ENCODE data around the gene DHX58. TPM values are rescaled to one million over a fixed set of nuclear protein-coding genes. Genes with fewer than 3 reads are reported as not detected.

Gene DHX58
- total and polyA plus RNA-seq, 10 donors, result 20.9 to 41.2 (median 25.8) TPM

DNA sequence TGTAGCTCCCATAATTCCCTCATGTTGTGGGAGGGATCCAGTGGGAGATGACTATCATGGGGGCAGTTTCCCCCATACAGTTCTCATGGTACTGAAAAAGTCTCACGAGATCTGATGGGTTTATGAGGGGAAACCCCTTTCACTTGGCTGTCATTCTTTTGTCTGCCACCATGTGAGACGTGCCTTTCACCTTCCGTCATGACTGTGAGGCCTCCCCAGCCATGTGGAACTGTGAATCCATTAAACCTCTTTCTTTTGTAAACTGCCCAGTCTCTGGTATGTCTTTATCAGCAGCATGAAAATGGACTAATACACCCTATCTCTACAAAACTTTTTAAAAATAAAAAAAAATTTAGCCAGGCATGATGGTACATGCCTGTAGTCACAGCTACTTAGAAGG is 55.9 kb downstream of the DHX58 start:
- H3K4me1 ChIP-seq, result no peaks in the 10 kb centered on the region
- H3K9me3 ChIP-seq, result peaks cover 0 to 4% (median 0%) of the 10 kb centered on the region in 8 donors
- H3K27ac ChIP-seq, result no peak overlapping the region
- H3K36me3 ChIP-seq, result no peaks in the 10 kb centered on the region
- DNase-seq, result no peak
- TF ChIP-seq, protein P1, sequence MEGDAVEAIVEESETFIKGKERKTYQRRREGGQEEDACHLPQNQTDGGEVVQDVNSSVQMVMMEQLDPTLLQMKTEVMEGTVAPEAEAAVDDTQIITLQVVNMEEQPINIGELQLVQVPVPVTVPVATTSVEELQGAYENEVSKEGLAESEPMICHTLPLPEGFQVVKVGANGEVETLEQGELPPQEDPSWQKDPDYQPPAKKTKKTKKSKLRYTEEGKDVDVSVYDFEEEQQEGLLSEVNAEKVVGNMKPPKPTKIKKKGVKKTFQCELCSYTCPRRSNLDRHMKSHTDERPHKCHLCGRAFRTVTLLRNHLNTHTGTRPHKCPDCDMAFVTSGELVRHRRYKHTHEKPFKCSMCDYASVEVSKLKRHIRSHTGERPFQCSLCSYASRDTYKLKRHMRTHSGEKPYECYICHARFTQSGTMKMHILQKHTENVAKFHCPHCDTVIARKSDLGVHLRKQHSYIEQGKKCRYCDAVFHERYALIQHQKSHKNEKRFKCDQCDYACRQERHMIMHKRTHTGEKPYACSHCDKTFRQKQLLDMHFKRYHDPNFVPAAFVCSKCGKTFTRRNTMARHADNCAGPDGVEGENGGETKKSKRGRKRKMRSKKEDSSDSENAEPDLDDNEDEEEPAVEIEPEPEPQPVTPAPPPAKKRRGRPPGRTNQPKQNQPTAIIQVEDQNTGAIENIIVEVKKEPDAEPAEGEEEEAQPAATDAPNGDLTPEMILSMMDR (IDR thresholded peaks at IDR 0.05 in 8 of 11, conservative IDR thresholded peaks at IDR 0.05 in 3 of 11), result no peak
- no peak for TF ChIP-seq POLR2AphosphoS5 (IDR thresholded peaks at IDR 0.05)
- intact Hi-C loops (cut with DNase I; ENCODE audit: low total_unique reads), result no loop called here
- 59 to 70% (median 67%) methylated on average over 3 of the region's 3 CpGs for WGBS, 5 donors
- H3K4me3 ChIP-seq, result no peak overlapping the region
- H3K27me3 ChIP-seq (replicated peaks in 1 of 7), result peaks cover 0 to 38% (median 0%) of the 10 kb centered on the region in 7 donors

DNA sequence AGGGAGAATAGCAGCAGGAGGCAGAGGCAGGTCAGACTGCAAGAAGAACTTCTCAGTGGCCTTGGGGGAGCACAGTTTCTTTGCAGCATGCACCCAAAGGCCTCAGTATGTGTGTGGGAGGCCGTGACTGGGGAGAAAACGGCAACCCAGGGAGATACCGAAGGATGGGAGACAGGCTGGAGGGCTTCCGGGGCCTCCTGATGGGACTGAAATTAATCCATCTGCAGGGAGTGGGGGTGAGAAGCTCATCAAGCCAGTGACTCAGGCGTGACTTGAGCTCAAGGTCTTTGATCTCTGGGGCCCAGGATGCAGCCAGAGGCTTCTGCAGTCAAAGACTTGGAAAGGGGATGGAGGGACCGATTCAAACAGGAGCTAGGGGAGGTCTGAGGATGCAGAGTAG is 57.0 kb downstream of the DHX58 start:
- H3K27me3 ChIP-seq (replicated peaks in 1 of 7), result peaks cover 0 to 49% (median 0%) of the 10 kb centered on the region in 7 donors
- no peaks in the 10 kb centered on the region for H3K36me3 ChIP-seq
- no peak for DNase-seq
- no peak overlapping the region for H3K4me3 ChIP-seq
- intact Hi-C loops (cut with DNase I; ENCODE audit: low total_unique reads), result no loop called here
- TF ChIP-seq POLR2A (IDR thresholded peaks at IDR 0.05), result no peak
- TF ChIP-seq POLR2AphosphoS5 (IDR thresholded peaks at IDR 0.05), result no peak
- TF ChIP-seq, protein P1 (IDR thresholded peaks at IDR 0.05 in 8 of 11, conservative IDR thresholded peaks at IDR 0.05 in 3 of 11), result no peak
- no peak overlapping the region for H3K27ac ChIP-seq
- WGBS, 5 donors, result 53 to 80% (median 67%) methylated on average over 5 to 6 of the region's 6 CpGs
- peaks cover 0 to 7% (median 6%) of the 10 kb centered on the region in 6 donors for H3K4me1 ChIP-seq
- peaks cover 0 to 4% (median 0%) of the 10 kb centered on the region in 8 donors for H3K9me3 ChIP-seq

DNA sequence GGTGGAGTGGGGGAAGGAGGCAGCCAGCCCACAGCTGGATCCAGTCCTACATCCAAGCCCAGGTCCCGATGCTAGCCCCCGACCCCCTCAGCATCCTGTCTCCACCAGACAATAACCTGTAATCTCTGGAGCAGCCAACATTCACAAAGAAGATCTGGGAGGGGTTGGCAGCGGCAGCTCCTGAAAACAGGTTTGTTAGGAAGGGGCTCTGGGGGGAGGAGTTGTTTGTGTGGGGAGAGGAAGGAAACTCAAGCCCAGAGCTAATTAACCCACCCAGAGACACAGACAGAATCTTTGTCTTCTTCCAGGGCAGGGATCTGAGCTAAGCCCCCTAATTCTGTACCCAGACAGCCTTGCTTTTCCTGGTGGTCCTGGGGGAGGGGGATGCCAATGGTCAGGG is 57.5 kb downstream of the DHX58 start:
- Histone ChIP-seq H3K4me3 (no peak overlapping the region), H3K27ac (no peak overlapping the region), H3K9me3 (peaks cover 0 to 4% (median 0%) of the 10 kb centered on the region in 8 donors), H3K4me1 (peaks cover 0 to 10% (median 9%) of the 10 kb centered on the region in 6 donors), H3K36me3 (no peaks in the 10 kb centered on the region), H3K27me3 (replicated peaks in 1 of 7) (peaks cover 0 to 49% (median 0%) of the 10 kb centered on the region in 7 donors)
- TF ChIP-seq, protein P1 (IDR thresholded peaks at IDR 0.05 in 8 of 11, conservative IDR thresholded peaks at IDR 0.05 in 3 of 11), result no peak
- intact Hi-C loops (cut with DNase I; ENCODE audit: low total_unique reads), result no loop called here
- DNase-seq, result no peak
- 34 to 45% (median 37%) methylated on average over 3 of the region's 3 CpGs for WGBS, 5 donors

DNA sequence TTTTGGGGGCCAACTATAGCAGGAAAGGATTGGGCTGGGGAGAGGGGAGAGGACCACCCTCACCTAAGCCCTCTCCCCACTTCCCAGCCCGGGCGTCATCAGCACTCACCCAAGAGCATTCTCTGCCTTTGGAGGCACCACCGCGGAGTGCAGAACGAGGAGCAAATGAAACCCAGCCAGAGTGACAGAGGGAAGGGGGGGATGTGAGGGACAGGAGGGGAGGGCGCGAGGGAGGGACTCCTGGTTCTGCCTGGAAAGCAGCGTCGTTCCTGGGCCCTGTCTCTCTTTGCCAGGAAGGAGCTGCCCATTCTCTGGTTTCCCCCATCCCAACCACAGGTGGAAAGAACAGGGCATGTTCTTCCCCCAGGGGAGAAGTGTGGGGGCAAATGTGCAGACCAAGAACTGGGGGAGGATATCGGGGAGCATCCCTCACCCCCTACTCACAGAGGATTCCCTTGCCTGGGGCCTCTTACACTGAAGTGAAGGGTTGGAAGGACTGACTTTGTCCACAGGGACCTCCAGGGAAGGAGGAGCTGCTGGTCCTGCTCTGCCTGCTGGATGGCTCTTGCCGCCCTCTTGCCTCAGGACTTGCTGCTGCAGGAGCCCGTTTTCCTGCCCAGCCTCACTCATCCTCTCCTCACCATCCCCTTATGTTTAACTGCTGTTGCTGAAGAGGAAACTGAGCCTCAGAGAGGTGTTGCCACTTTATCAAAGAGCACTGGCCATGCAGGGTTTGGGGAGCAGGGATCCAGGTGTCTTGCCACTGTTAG is 58.6 kb downstream of the DHX58 start:
- TF ChIP-seq POLR2A (IDR thresholded peaks at IDR 0.05) (no peak), POLR2AphosphoS5 (IDR thresholded peaks at IDR 0.05) (no peak)
- Histone ChIP-seq H3K9me3 (peaks cover 0 to 4% (median 0%) of the 10 kb centered on the region in 8 donors), H3K4me3 (no peak overlapping the region), H3K36me3 (no peaks in the 10 kb centered on the region), H3K4me1 (peaks cover 0 to 21% (median 14%) of the 10 kb centered on the region in 6 donors), H3K27me3 (replicated peaks in 1 of 7) (peaks cover 0 to 49% (median 0%) of the 10 kb centered on the region in 7 donors), H3K27ac (no peak overlapping the region)
- intact Hi-C loops (cut with DNase I; ENCODE audit: low total_unique reads), result no loop called here
- WGBS, 5 donors, result 31 to 49% (median 38%) methylated on average over 12 of the region's 12 CpGs
- no peak for DNase-seq

Measured in spleen (tissue), 11 donors.